Activated naive CD4-positive, alpha-beta T cell treated with anti-CD3 and anti-CD28 coated beads, Interleukin-2, amount 50 U/mL, for 72 hours (primary cell): Measurements from ENCODE around the gene TRMU. TPM values are rescaled to one million over a fixed set of nuclear protein-coding genes. Genes with fewer than 3 reads are reported as not detected.
A peak's percentile ranks its signal among the peaks of the same experiment; 100 is the strongest.

Experiments used
- ATAC-seq, 2 donors: fragments of 150-1000 bp; cut with Tn5 transposase; 2 replicates each; pipeline ENCODE4 v1.10.0; 2021; ENCODE audit warnings: mild to moderate bottlenecking in 2 of 2, moderate library complexity in 2 of 2
- DNase-seq, 2 donors: peaks; one replicate each; pipeline ENCODE4 v3.0.0; 2021 to 2022; ENCODE audit warnings: low spot score in 2 of 2
- H3K27ac Mint-ChIP-seq, 2 donors: one replicate each; pipeline ENCODE4 v1.8.0; 2022; ENCODE audit warnings: mild to moderate bottlenecking in 2 of 2, mixed read lengths in 2 of 2
- H3K36me3 Mint-ChIP-seq, 2 donors: one replicate each; pipeline ENCODE4 v1.8.0; 2022; ENCODE audit warnings: mixed read lengths in 2 of 2
- H3K9me3 Mint-ChIP-seq, 2 donors: one replicate each; pipeline ENCODE4 v1.8.0; 2022; ENCODE audit warnings: mixed read lengths in 2 of 2
- total RNA-seq, 2 donors: library from RNA; stranded (reverse); gene quantifications; one replicate each; pipeline ENCODE4 v1.2.3, GENCODE V29; 2022

TRMU gene
- total RNA-seq, 2 donors from 2014 or later, result 89.3 to 94.1 TPM

DNA sequence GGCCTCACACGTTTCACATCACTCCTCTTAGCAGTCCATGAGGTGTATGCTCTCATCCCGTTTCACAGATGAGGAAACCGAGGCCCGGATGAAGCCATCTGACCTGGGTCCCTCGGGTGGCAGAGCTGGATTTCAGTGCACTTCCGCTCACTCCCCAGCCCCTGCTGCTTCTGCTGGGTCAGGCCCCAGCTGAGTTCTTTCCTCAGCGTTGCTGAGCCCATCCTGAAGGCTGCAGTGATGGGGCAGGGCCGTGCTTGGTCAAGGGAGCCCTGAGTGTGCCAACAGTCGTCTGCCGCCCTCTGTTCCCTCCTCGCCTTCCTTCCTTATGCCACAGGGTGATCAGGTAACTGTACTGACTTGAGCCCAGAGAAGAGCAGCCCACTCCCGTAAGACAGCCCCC lies 12.1 kb downstream of the TRMU start:
- ATAC-seq, result no peak
- no peaks in the 10 kb centered on the region for H3K9me3 Mint-ChIP-seq
- peaks cover 10 to 17% of the 10 kb centered on the region in 2 donors for H3K36me3 Mint-ChIP-seq
- DNase-seq, result no peak
- H3K27ac Mint-ChIP-seq, result peak overlapping the region in 1 of 2 donors; percentile 29

DNA sequence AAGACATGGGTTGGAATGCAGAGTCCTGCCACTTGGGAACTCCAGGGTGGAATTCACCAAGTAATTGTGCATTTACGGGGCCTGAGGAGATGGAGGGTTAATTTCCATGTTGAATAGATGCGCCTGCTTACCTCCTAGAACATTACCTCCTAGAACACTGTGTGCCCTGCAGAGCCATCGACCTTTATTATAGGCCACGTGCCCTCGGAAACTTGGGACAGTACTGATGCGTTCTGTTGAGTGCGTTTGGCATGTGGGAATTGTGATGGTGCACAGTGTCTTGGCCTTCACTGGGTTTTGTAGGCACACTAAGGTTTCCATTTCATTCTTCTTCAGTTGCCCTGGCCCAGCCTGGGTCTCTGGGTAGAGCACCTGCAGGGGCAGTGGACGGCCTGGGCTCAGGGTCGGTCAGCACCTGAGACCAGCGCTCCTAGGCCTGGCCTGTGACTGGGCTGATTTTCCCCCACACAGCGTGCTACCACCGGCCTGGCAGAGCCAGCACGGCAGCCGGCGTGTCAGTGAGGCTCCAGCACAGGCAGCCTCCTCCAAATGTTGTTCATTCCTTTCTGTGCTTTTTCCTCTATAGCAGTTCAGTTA lies 12.7 kb downstream of the TRMU start:
- DNase-seq (no peak), ATAC-seq (no peak)
- Mint-ChIP-seq H3K9me3 (no peaks in the 10 kb centered on the region), H3K27ac (no peak overlapping the region), H3K36me3 (peaks cover 10 to 17% of the 10 kb centered on the region in 2 donors)

DNA sequence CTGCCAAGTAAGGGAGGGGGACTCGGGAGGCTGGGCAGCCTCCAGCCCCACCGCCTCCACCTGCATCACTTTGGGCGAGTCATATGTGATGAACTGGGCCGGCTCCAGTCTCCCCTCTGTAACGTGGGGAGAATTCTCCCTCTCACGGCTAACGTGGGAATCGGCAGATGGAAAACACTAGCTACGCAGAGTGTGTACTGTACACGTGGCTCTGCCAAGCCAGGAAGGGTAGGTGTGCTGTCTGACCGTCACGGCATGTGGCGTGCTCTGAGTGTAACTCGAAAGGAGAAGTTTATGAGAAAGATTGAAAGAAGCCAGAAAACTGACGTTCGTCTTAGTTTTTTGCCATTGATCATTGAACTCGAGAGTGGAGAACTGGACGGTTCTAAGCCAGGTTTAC lies 13.7 kb downstream of the TRMU start:
- no peak for DNase-seq
- Mint-ChIP-seq H3K36me3 (peaks cover 10 to 14% of the 10 kb centered on the region in 2 donors), H3K27ac (no peak overlapping the region), H3K9me3 (no peaks in the 10 kb centered on the region)
- ATAC-seq, result no peak

DNA sequence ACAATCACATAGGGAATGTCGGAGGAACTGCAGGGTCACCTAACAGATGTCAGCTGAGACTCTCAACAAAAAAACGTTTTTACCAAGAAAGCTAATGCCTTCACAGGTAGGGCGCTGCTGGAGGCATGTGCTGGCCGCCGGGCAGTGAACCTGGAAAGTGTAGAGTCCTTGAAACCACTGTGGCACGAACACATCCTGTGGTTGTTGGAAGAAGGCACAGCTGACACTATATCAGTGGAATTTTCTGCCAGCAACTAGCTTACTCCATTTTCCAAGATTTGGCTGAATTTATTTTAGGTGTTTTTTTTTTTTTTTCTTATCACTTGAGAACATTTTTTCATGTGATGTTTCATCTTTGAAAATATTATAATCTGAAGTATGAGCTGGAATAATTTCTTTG lies 14.2 kb downstream of the TRMU start:
- no peaks in the 10 kb centered on the region for H3K9me3 Mint-ChIP-seq
- peaks cover 10 to 12% of the 10 kb centered on the region in 2 donors for H3K36me3 Mint-ChIP-seq

GRCh38 chr22:46350121-46350520 lies 14.6 kb downstream of the TRMU start:
- H3K9me3 Mint-ChIP-seq, result no peaks in the 10 kb centered on the region
- H3K36me3 Mint-ChIP-seq, result peaks cover 10 to 12% of the 10 kb centered on the region in 2 donors
- no peak overlapping the region for H3K27ac Mint-ChIP-seq
- ATAC-seq (no peak), DNase-seq (no peak)

More for the DNA sequence above, 14.2 kb downstream of the TRMU start:
- DNase-seq (no peak), ATAC-seq (no peak)
- no peak overlapping the region for H3K27ac Mint-ChIP-seq

- DNase-seq (no peak), ATAC-seq (no peak)
- H3K9me3 Mint-ChIP-seq, result no peaks in the 10 kb centered on the region
- H3K36me3 Mint-ChIP-seq, result peaks cover 11 to 15% of the 10 kb centered on the region in 2 donors
- peak overlapping the region in 1 of 2 donors; percentile 39 for H3K27ac Mint-ChIP-seq
These were observed 15.1 kb downstream of the TRMU start for GRCh38 chr22:46350646-46351045.

- no peak for ATAC-seq
- Mint-ChIP-seq H3K36me3 (peaks cover 5 to 13% of the 10 kb centered on the region in 2 donors), H3K27ac (peak overlapping the region in 1 of 2 donors; percentile 39), H3K9me3 (no peaks in the 10 kb centered on the region)
- no peak for DNase-seq
These were observed 15.7 kb downstream of the TRMU start for GRCh38 chr22:46351131-46351735.

- ATAC-seq (no peak), DNase-seq (no peak)
- Mint-ChIP-seq H3K36me3 (peaks cover 4 to 10% of the 10 kb centered on the region in 2 donors), H3K9me3 (no peaks in the 10 kb centered on the region), H3K27ac (no peak overlapping the region)
These were observed 16.3 kb downstream of the TRMU start for GRCh38 chr22:46351767-46352166.

GRCh38 chr22:46352276-46352675 lies 16.8 kb downstream of the TRMU start:
- peaks cover 4 to 10% of the 10 kb centered on the region in 2 donors for H3K36me3 Mint-ChIP-seq
- peak overlapping the region in 1 of 2 donors; percentile 16 for H3K27ac Mint-ChIP-seq
- ATAC-seq (no peak), DNase-seq (no peak)
- no peaks in the 10 kb centered on the region for H3K9me3 Mint-ChIP-seq

GRCh38 chr22:46352691-46353386 lies 17.3 kb downstream of the TRMU start:
- peak overlapping the region; percentile 9 to 16 for H3K27ac Mint-ChIP-seq
- DNase-seq (no peak), ATAC-seq (peak in 1 of 2 donors; percentile 42)
- no peaks in the 10 kb centered on the region for H3K9me3 Mint-ChIP-seq
- H3K36me3 Mint-ChIP-seq, result peaks cover 4 to 10% of the 10 kb centered on the region in 2 donors

DNA sequence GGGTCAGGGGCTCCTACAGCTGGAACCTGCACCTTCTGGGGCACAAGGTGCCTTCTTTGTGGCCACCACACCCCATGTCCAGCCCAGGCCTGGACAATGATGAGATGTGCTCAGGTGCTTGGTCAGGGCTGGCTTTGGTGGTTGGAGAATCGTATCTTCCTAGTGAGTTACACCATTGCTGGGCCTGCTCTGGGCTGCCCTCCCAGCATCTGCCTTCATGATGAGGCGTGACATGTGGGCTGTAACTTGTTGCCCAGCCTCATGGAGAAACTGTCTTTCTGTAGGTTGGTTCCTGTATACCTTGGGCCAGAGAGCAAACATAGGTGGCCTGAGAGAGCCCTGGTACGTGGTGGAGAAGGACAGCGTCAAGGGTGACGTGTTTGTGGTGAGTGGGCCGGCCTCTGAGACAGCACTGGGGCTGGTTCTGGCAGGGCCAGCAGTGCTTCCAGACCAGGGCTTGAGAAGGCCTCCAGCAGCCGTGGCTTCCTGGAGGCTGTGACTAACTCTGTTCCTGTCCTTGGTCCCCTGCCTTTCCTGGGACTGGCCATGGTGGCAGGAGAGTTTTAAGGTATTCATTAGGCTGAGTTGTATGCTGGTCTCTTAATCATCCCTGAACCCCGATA lies 18.1 kb downstream of the TRMU start:
- H3K27ac Mint-ChIP-seq, result peak overlapping the region in 1 of 2 donors; percentile 16
- peaks cover 4 to 14% of the 10 kb centered on the region in 2 donors for H3K36me3 Mint-ChIP-seq
- ATAC-seq, result no peak
- no peak for DNase-seq
- no peaks in the 10 kb centered on the region for H3K9me3 Mint-ChIP-seq

DNA sequence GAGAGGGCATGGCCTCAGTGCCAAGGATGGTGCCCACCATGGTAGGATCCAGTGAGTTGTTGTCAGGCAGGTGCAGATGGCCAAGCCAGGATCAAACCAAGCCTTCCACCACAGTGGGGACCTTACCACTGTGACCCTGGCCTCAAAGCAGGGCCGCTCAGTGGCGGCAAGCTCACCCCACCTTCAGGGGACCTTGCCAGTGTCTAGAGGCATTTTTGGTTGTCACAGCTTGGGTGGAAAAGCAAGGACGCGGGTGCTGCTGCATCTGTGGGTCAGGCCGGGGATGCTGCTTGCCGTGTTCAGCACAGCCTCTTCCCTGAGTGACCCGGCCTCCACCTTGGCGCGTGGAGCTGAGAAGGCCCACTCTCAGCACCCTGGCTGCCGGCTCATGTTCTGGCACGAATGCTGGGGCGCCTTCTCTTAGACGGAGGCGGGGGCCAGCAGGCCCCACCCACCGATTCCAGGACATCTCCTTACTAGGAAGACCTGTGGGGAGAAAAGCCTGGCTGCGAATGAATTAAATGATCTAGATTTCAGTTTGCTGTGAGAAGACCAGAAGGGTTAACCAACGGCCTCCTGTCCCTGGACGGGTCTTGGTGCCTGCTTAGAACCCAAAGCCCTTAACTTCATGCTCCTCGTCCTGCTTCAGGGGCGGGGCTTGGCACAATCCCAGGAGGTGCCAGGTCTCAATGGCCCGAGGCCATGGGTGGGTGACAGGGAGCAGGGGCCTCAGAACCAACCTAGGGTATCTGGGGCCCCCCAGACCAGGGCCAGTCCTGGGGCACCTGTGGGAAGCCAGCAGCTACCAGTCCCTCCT lies 18.9 kb downstream of the TRMU start:
- Mint-ChIP-seq H3K27ac (peak overlapping the region in 1 of 2 donors; percentile 16), H3K36me3 (peaks cover 4 to 22% of the 10 kb centered on the region in 2 donors), H3K9me3 (no peaks in the 10 kb centered on the region)
- ATAC-seq (no peak), DNase-seq (no peak)

- no peak for ATAC-seq
- no peak for DNase-seq
- Mint-ChIP-seq H3K9me3 (no peaks in the 10 kb centered on the region), H3K27ac (peak overlapping the region in 1 of 2 donors; percentile 66), H3K36me3 (peaks cover 5 to 22% of the 10 kb centered on the region in 2 donors)
These were observed 19.4 kb downstream of the TRMU start for GRCh38 chr22:46354993-46355305.

DNA sequence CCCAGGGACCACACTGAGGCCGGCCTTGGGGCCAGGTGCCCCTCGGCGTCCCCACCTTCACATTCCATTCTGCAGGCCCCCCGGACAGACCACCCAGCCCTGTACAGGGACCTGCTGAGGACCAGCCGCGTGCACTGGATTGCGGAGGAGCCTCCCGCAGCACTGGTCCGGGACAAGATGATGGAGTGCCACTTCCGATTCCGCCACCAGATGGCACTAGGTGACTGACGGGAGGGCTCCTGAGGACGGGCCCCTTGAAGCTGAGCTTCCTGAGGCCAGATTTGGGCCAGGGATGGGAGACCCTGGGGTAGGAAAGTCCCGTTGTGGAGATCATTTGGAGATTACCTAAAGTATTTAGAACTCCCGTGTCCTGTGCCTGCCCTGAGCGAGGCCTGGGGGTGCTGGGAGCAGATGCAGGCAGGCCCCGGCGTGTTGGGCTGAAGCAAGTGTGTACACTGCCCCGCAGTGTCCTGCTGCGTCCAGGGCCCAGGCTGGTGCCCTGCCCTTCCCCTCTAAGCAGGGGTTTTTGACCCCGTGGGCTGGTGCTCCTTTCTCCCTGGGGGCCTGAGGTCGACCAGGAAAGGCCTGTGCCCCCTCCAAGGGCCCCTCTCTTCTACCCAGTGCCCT lies 20.0 kb downstream of the TRMU start:
- peak; percentile 57 to 66 for ATAC-seq
- peak overlapping the region; percentile 66 to 82 for H3K27ac Mint-ChIP-seq
- H3K9me3 Mint-ChIP-seq, result no peaks in the 10 kb centered on the region
- peaks cover 10 to 22% of the 10 kb centered on the region in 2 donors for H3K36me3 Mint-ChIP-seq
- peak in 1 of 2 donors; percentile 72 for DNase-seq

- Mint-ChIP-seq H3K36me3 (peaks cover 9 to 18% of the 10 kb centered on the region in 2 donors), H3K27ac (peak overlapping the region in 1 of 2 donors; percentile 66), H3K9me3 (no peaks in the 10 kb centered on the region)
- DNase-seq (no peak), ATAC-seq (no peak)
These were observed 20.5 kb downstream of the TRMU start for GRCh38 chr22:46355996-46356471.
